GM12874 (cell line): ENCODE results near the gene WIPI1.

Experiments used
- CTCF ChIP-seq: IDR thresholded peaks from 2 replicates; pipeline ENCODE4 v1.5.1; 2011; ENCODE audit warnings: low read depth, mild to moderate bottlenecking, control low read depth, low read length, moderate library complexity; ENCODE audit not compliant: insufficient read depth

Gene WIPI1

GRCh38 chr17:68459037-68459639, 1.8 kb upstream of the WIPI1 start:
- TF ChIP-seq CTCF, result no peak

- TF ChIP-seq CTCF, result no peak
Measured at GRCh38 chr17:68458260-68459036, 1.2 kb upstream of the WIPI1 start.

GRCh38 chr17:68457539-68458259, 403 bp upstream of the WIPI1 start:
- TF ChIP-seq CTCF, result no peak

GRCh38 chr17:68456339-68457167, 743 bp downstream of the WIPI1 start:
- no peak for TF ChIP-seq CTCF

- no peak for TF ChIP-seq CTCF
Measured at GRCh38 chr17:68455901-68456338, 1.4 kb downstream of the WIPI1 start.

- TF ChIP-seq CTCF, result no peak
Measured at GRCh38 chr17:68453991-68454665, 3.2 kb downstream of the WIPI1 start.
